Measurements from ENCODE around the gene TARBP2. TPM values are rescaled to one million over a fixed set of nuclear protein-coding genes. Genes with fewer than 3 reads are reported as not detected.

The TARBP2 gene
- polyA plus RNA-seq, 1 of the 3 experiments (the other 2 are of a cell fraction) = 57.8 TPM

DNA sequence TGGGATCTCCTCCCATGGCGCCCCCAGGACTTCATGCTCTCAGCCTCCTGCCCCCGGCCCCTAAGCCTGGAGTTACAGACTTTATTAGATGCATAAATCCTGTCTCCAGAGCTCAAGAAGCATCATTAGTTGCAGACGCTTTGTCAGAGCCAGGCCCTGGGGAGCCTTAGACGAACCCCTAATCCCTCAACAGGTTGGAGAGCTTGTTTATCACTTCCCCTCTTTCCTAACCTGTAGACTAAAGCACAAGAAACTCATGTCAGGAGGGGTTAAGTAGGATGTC is 6.5 kb downstream of the TARBP2 start:
- no peaks in the 10 kb centered on the region for H4K20me1 ChIP-seq (ENCODE audit: insufficient read depth)
- TF ChIP-seq FOSL2 (IDR thresholded peaks at IDR 0.05; ENCODE audit: borderline replicate concordance, low read depth) (no peak), GATA2 (CRISPR knock-in tag; IDR thresholded peaks at IDR 0.05) (no peak), FOXJ3 (CRISPR knock-in tag; IDR thresholded peaks at IDR 0.05) (no peak)
- TF ChIP-seq, protein P1, sequence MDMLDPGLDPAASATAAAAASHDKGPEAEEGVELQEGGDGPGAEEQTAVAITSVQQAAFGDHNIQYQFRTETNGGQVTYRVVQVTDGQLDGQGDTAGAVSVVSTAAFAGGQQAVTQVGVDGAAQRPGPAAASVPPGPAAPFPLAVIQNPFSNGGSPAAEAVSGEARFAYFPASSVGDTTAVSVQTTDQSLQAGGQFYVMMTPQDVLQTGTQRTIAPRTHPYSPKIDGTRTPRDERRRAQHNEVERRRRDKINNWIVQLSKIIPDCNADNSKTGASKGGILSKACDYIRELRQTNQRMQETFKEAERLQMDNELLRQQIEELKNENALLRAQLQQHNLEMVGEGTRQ (IDR thresholded peaks at IDR 0.05; ENCODE audit: borderline replicate concordance, low read depth, low read length) = no peak
- peaks cover 32% of the 10 kb centered on the region for H3F3A ChIP-seq (replicated peaks; ENCODE audit: insufficient read depth)
- no peaks in the 10 kb centered on the region for H3K27me3 ChIP-seq (ENCODE audit: insufficient read depth)
- DNase-seq = no peak
- no peak overlapping the region for H3K27ac ChIP-seq (ENCODE audit: low read depth in 2 of 2, low read length in 1 of 2)
- no peak overlapping the region for H3K4me2 ChIP-seq
- peaks cover 7 to 21% of the 10 kb centered on the region in 2 experiments for H3K4me1 ChIP-seq (ENCODE audit: control insufficient read depth in 1 of 2, insufficient read depth in 2 of 2, low read depth in 1 of 2, low read length in 1 of 2)
- H3K36me3 ChIP-seq (replicated peaks in 1 of 2; ENCODE audit: control insufficient read depth in 1 of 2, insufficient read depth in 2 of 2, low read length in 1 of 2) = peaks cover 16 to 51% of the 10 kb centered on the region in 2 experiments
- no peaks in the 10 kb centered on the region for H3K9me3 ChIP-seq
- POLR2A ChIA-PET = interaction anchor here (1.0 kb wide), 1 partner anchor 155 kb away, joined by 3 read pairs; no protein-coding TSS in a partner anchor
- H3K9ac ChIP-seq = no peak overlapping the region
- CTCF ChIA-PET = interaction anchor here (0.9 to 4.0 kb wide), 15 partner anchors 8 to 186 kb away, joined by 3 to 26 read pairs (median 12); partner anchors contain the start of genes AAAS and MAP3K12
- peaks cover 13% of the 10 kb centered on the region for H3K79me2 ChIP-seq (ENCODE audit: insufficient read depth)
- no peak overlapping the region for H3K4me3 ChIP-seq (ENCODE audit: low read depth in 2 of 2, low read length in 1 of 2)
- WGBS (ENCODE audit: low lambda C conversion rate) = 90% methylated on average over 4 of the region's 4 CpGs
- H3K9me2 ChIP-seq = no peaks in the 10 kb centered on the region
- H2AFZ ChIP-seq (ENCODE audit: low read depth) = no peak overlapping the region

DNA sequence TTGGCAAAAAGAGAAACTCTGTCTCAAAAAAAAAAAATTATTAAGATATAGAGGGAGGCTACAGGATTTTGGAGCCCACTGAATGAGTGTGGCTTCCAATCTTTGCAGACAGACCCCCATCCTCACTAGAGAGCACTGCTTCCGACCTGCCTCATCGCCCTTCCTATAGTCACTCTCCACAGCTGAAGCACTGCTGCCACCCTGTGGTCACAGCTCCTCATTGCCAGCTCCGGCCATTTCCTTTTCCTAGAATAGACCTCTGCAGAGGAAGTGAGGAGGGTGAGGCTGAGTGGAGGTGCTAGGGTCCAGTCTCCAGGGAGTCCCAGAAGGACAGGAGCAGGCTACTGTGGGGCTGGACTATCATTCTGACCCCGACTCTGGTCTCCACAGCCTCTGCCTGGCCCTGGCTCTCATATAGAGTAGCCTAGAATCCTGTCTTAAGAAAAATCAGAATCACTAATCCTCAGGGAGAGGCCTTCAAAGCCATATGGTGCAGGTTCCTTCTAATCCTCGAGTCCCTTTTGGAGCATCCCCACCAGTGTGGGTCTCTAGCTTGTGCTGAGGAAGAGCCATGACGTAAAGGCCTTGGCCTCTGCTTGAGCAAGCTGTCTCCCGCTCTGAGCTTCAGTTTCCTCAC is 7.6 kb downstream of the TARBP2 start:
- Histone ChIP-seq H3K9me3 (no peaks in the 10 kb centered on the region), H3K4me2 (no peak overlapping the region), H3K79me2 (ENCODE audit: insufficient read depth) (peaks cover 2% of the 10 kb centered on the region), H4K20me1 (ENCODE audit: insufficient read depth) (no peaks in the 10 kb centered on the region), H3K9ac (no peak overlapping the region), H2AFZ (ENCODE audit: low read depth) (no peak overlapping the region), H3K4me1 (ENCODE audit: control insufficient read depth in 1 of 2, insufficient read depth in 2 of 2, low read depth in 1 of 2, low read length in 1 of 2) (peaks cover 0 to 12% of the 10 kb centered on the region in 2 experiments; a peak in 3 of 4 replicates), H3K4me3 (ENCODE audit: low read depth in 2 of 2, low read length in 1 of 2) (peak overlapping the region in 1 of 2 experiments; percentile 21; a peak in 1 of 4 replicates), H3K9me2 (no peaks in the 10 kb centered on the region), H3F3A (replicated peaks; ENCODE audit: insufficient read depth) (peaks cover 32% of the 10 kb centered on the region), H3K36me3 (replicated peaks in 1 of 2; ENCODE audit: control insufficient read depth in 1 of 2, insufficient read depth in 2 of 2, low read length in 1 of 2) (peaks cover 16 to 57% of the 10 kb centered on the region in 2 experiments), H3K27ac (ENCODE audit: low read depth in 2 of 2, low read length in 1 of 2) (peak overlapping the region in 1 of 2 experiments; percentile 31; a peak in 1 of 4 replicates), H3K27me3 (ENCODE audit: insufficient read depth) (no peaks in the 10 kb centered on the region)
- ChIA-PET POLR2A (interaction anchor here (0.9 to 2.1 kb wide), 3 partner anchors 8 to 184 kb away, joined by 3 to 12 read pairs (median 5); partner anchors contain the start of gene TARBP2), CTCF (interaction anchor here (0.6 to 4.0 kb wide), 41 partner anchors 8 to 1637 kb away, joined by 3 to 26 read pairs (median 5); partner anchors contain the start of genes AAAS, ATP5MC2, MAP3K12 and TARBP2)
- TF ChIP-seq ELF1 (IDR thresholded peaks at IDR 0.05) = no peak
- TF ChIP-seq, protein P2, sequence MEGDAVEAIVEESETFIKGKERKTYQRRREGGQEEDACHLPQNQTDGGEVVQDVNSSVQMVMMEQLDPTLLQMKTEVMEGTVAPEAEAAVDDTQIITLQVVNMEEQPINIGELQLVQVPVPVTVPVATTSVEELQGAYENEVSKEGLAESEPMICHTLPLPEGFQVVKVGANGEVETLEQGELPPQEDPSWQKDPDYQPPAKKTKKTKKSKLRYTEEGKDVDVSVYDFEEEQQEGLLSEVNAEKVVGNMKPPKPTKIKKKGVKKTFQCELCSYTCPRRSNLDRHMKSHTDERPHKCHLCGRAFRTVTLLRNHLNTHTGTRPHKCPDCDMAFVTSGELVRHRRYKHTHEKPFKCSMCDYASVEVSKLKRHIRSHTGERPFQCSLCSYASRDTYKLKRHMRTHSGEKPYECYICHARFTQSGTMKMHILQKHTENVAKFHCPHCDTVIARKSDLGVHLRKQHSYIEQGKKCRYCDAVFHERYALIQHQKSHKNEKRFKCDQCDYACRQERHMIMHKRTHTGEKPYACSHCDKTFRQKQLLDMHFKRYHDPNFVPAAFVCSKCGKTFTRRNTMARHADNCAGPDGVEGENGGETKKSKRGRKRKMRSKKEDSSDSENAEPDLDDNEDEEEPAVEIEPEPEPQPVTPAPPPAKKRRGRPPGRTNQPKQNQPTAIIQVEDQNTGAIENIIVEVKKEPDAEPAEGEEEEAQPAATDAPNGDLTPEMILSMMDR (IDR thresholded peaks at IDR 0.05) = peak; percentile 93
- peak; percentile 97 for TF ChIP-seq RAD21 (IDR thresholded peaks at IDR 0.05; ENCODE audit: low read length)
- peak; percentile 88 for TF ChIP-seq SMC3 (IDR thresholded peaks at IDR 0.05; ENCODE audit: low read depth, low read length)
- 51% methylated on average over 5 of the region's 7 CpGs for WGBS (ENCODE audit: low lambda C conversion rate)
- DNase-seq = peak; percentile 84

Measured in SK-N-SH (cell line).